LNCAP (cell line): ENCODE measurements around the gene MS4A14.

Experiments
- CTCF ChIP-seq: fragments of 450-650 bp; IDR thresholded peaks from 2 replicates; pipeline ENCODE4 v1.5.1; 2017; ENCODE audit warnings: mild to moderate bottlenecking

MS4A14 gene

GRCh38 chr11:60363542-60364470 lies 32.5 kb upstream of the MS4A14 start:
- TF ChIP-seq CTCF, result peak; percentile 77

- TF ChIP-seq CTCF, result no peak
Measured at GRCh38 chr11:60367009-60367408, 29.2 kb upstream of the MS4A14 start.

GRCh38 chr11:60367896-60368295 lies 28.4 kb upstream of the MS4A14 start:
- no peak for TF ChIP-seq CTCF

- TF ChIP-seq CTCF, result no peak
Measured at GRCh38 chr11:60370252-60370810, 25.9 kb upstream of the MS4A14 start.

- no peak for TF ChIP-seq CTCF
Measured at GRCh38 chr11:60370811-60371298, 25.4 kb upstream of the MS4A14 start.

- TF ChIP-seq CTCF, result no peak
Measured at GRCh38 chr11:60371386-60371785, 24.9 kb upstream of the MS4A14 start.

- TF ChIP-seq CTCF, result no peak
Measured at GRCh38 chr11:60371854-60372253, 24.4 kb upstream of the MS4A14 start.
